Brain microvascular endothelial cell (primary cell): ENCODE data around the gene C11orf58.

ENCODE experiments used
- DNase-seq: peaks from one replicate; pipeline ENCODE4 v3.0.0-alpha.2; 2020
- H3K27ac ChIP-seq: fragments of 250-450 bp; sonication (Bioruptor Pico); 2 replicates; pipeline ENCODE4 v1.5.1; 2020; ENCODE audit warnings: mild to moderate bottlenecking, moderate library complexity
- H3K27me3 ChIP-seq: fragments of 250-450 bp; sonication (Bioruptor Pico); replicated peaks from 2 replicates; pipeline ENCODE4 v1.5.1; 2020; ENCODE audit warnings: mild to moderate bottlenecking
- H3K36me3 ChIP-seq: fragments of 250-450 bp; sonication (Bioruptor Pico); replicated peaks from 2 replicates; pipeline ENCODE4 v1.5.1; 2020; ENCODE audit warnings: mild to moderate bottlenecking
- H3K4me3 ChIP-seq: 2 replicates; pipeline ENCODE4 v1.5.1; 2011; ENCODE audit warnings: low read depth, mild to moderate bottlenecking, control low read depth, low read length, moderate library complexity
- CTCF ChIP-seq: IDR thresholded peaks from 2 replicates; pipeline ENCODE4 v1.5.1; 2011; ENCODE audit warnings: low read depth, mild to moderate bottlenecking, moderate library complexity, low read length, control low read depth, inconsistent platforms; ENCODE audit errors: missing control alignments
- in situ Hi-C: cut with HindIII; loops from 2 replicates; pipeline ENCODE4 v1.10.0; 2017; ENCODE audit warnings: low sequenced_read_pairs, low pct_ligation_motif_present

C11orf58 gene

DNA sequence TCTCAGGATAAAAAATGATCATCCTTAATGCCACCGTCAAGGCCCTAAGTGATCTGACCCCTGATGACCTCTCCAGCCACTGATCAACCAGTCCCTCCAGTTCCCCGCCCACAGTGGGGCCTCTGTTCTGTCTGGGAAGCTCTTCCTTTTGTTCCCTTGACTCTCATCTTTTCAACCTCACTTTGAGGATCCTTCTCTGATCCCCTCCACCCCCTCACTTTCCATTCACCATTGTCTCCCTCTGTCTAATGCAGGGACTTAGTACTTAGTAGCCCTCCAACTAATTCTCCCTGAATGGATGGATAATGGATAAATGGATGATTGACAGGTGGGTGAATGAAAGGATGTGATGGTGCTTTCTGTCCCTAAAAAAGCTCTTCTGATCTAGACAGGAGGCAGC is 45.6 kb downstream of the C11orf58 start:
- Histone ChIP-seq H3K27me3 (no peaks in the 10 kb centered on the region), H3K27ac (no peak overlapping the region), H3K36me3 (no peaks in the 10 kb centered on the region), H3K4me3 (no peak overlapping the region)
- no peak for TF ChIP-seq CTCF
- no peak for DNase-seq
- in situ Hi-C loops = no loop called here

- no peak overlapping the region for H3K27ac ChIP-seq
Measured at GRCh38 chr11:16784666-16785065, 46.2 kb downstream of the C11orf58 start.

DNA sequence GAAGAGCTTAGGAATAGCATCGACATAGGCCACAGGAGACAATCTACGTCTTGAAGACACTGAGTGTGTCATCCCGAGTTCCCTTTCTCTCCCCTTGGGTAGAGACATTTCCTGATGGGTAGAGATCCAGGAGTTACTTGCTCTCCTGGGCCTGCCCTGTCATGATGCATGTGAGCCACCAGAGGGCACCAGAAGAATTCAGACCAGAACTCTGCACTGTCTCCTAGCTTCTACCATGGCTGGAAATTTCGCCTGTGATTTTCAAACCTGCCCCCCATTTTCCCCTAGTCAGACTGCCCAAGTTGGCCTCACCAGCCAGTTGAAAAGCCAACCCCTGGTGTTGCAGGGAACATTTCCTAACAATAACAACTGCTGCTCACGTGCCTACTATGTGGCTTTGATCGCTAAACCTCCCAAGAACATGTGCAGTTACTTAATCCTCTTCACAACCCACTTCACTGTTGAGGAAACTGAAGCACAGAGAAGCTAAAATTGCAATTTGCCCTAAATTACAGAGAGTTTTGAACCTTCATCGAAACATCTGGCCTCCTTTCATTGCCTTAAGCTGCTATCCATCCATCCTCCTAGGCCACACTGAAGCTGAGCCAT is 47.2 kb downstream of the C11orf58 start:
- H3K4me3 ChIP-seq = no peak overlapping the region
- H3K27ac ChIP-seq = no peak overlapping the region
- peak; percentile 95 for TF ChIP-seq CTCF
- no peaks in the 10 kb centered on the region for H3K36me3 ChIP-seq
- no peaks in the 10 kb centered on the region for H3K27me3 ChIP-seq
- DNase-seq = peak; percentile 72
- in situ Hi-C loops = no loop called here

More at GRCh38 chr11:16784666-16785065, 46.2 kb downstream of the C11orf58 start:
- Histone ChIP-seq H3K27me3 (no peaks in the 10 kb centered on the region), H3K4me3 (no peak overlapping the region), H3K36me3 (no peaks in the 10 kb centered on the region)
- in situ Hi-C loops = no loop called here
- no peak for TF ChIP-seq CTCF
- no peak for DNase-seq

DNA sequence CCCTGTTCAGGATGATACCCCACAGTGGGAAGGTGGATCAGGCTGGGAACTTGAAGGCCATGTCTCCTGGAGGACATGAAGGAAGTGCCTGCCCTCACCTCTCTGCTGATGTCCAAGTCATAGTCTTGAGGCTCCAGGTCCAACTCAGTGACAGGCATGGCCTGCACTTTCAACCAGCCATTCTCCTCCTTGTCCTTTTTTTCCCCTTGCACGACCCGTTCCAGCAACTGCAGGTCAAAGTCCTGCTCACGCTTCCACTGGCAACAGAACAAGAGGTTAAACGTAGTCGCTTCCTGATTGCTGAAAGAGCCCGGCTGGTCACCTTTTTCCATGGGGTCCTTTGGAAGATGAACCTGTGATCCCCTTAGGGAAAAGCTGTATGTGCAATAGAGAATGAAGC is 47.7 kb downstream of the C11orf58 start:
- Histone ChIP-seq H3K27ac (no peak overlapping the region), H3K27me3 (no peaks in the 10 kb centered on the region), H3K4me3 (no peak overlapping the region), H3K36me3 (no peaks in the 10 kb centered on the region)
- in situ Hi-C loops = no loop called here
- DNase-seq = no peak
- TF ChIP-seq CTCF = no peak

GRCh38 chr11:16787035-16787742 is 48.7 kb downstream of the C11orf58 start:
- in situ Hi-C loops = no loop called here
- no peaks in the 10 kb centered on the region for H3K36me3 ChIP-seq
- TF ChIP-seq CTCF = no peak
- H3K27ac ChIP-seq = peak overlapping the region; percentile 13
- H3K27me3 ChIP-seq = no peaks in the 10 kb centered on the region
- no peak for DNase-seq
- H3K4me3 ChIP-seq = no peak overlapping the region
